Body of pancreas (tissue), 4 donors: ENCODE data around the gene RNPEPL1. TPM values are rescaled to one million over a fixed set of nuclear protein-coding genes. Genes with fewer than 3 reads are reported as not detected.

Experiments
- ATAC-seq: fragments of 150-250 bp; one replicate; pipeline ENCODE4 v1.9.1; 2016
- DNase-seq, 4 donors: peaks; one replicate each; pipeline ENCODE4 v3.0.0-alpha.2; 2019
- H3K27ac ChIP-seq, 4 donors: fragments of 200-600 bp; sonication (generic); 1 replicate in 3 of 4; 2 replicates in 1 of 4; pipeline versions ENCODE4 v1.5.1 to v1.6.1; 2016 to 2019; ENCODE audit warnings: mild to moderate bottlenecking in 1 of 4, mixed read lengths in 1 of 4, moderate library complexity in 1 of 4
- H3K27me3 ChIP-seq, 2 donors: fragments of 200-600 bp; sonication (generic); one replicate each; pipeline ENCODE4 v1.6.0; 2016; ENCODE audit warnings: mild to moderate bottlenecking in 1 of 2
- H3K36me3 ChIP-seq, 2 donors: fragments of 200-600 bp; sonication (generic); replicated peaks in 1 of 2; 2 replicates each; pipeline ENCODE4 v1.5.1; 2016; ENCODE audit warnings: low read depth in 2 of 2; ENCODE audit not compliant: insufficient read depth in 1 of 2
- H3K4me1 ChIP-seq: fragments of 200-600 bp; sonication (generic); one replicate; pipeline ENCODE4 v1.6.0; 2016
- H3K4me3 ChIP-seq, 2 donors: fragments of 200-600 bp; sonication (generic); 1 replicate in 1 of 2; 2 replicates in 1 of 2; pipeline ENCODE4 v1.5.1; 2016 to 2019
- H3K9me3 ChIP-seq, 3 donors: fragments of 200-600 bp; sonication (generic); 1 replicate in 2 of 3; 2 replicates in 1 of 3; pipeline ENCODE4 v1.5.1; 2016
- POLR2A ChIP-seq, 3 donors: fragments of 450-650 bp; IDR thresholded peaks; one replicate each; pipeline ENCODE4 v1.6.1; 2016; ENCODE audit warnings: antibody characterized with exemption in 3 of 3, mild to moderate bottlenecking in 2 of 3
- WGBS, 2 donors: methylation state at CpG; one replicate each; pipeline ENCODE4 v1.1.5; 2017; 5-methylcytosine and 5-hydroxymethylcytosine counted together
- intact Hi-C: fragments of 100-400 bp; cut with DNase I; formaldehyde crosslinking; loops from one replicate; pipeline ENCODE4 v1.15.1; 2023
- total RNA-seq, 2 donors: library from RNA; depleted of rRNA; stranded (reverse); fragments of >200 nt; gene quantifications; one replicate each; pipeline ENCODE4 v1.1.0, GENCODE V29; 2016
- TF ChIP-seq, protein P1 (sequence below), 7 experiments: fragments of 450-650 bp in 4 of 7; fragments of 200-600 bp in 3 of 7; sonication (generic) in 3 of 7; IDR thresholded peaks; one replicate each; pipeline ENCODE4 v1.5.1; 2016 to 2019; ENCODE audit warnings: antibody characterized with exemption in 7 of 7

The RNPEPL1 gene, protein sequence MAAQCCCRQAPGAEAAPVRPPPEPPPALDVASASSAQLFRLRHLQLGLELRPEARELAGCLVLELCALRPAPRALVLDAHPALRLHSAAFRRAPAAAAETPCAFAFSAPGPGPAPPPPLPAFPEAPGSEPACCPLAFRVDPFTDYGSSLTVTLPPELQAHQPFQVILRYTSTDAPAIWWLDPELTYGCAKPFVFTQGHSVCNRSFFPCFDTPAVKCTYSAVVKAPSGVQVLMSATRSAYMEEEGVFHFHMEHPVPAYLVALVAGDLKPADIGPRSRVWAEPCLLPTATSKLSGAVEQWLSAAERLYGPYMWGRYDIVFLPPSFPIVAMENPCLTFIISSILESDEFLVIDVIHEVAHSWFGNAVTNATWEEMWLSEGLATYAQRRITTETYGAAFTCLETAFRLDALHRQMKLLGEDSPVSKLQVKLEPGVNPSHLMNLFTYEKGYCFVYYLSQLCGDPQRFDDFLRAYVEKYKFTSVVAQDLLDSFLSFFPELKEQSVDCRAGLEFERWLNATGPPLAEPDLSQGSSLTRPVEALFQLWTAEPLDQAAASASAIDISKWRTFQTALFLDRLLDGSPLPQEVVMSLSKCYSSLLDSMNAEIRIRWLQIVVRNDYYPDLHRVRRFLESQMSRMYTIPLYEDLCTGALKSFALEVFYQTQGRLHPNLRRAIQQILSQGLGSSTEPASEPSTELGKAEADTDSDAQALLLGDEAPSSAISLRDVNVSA
- 100 to 1,000 TPM in 1 of 2 donors, 10 to 100 TPM in 1; 63.3 to 162 TPM for total RNA-seq

DNA sequence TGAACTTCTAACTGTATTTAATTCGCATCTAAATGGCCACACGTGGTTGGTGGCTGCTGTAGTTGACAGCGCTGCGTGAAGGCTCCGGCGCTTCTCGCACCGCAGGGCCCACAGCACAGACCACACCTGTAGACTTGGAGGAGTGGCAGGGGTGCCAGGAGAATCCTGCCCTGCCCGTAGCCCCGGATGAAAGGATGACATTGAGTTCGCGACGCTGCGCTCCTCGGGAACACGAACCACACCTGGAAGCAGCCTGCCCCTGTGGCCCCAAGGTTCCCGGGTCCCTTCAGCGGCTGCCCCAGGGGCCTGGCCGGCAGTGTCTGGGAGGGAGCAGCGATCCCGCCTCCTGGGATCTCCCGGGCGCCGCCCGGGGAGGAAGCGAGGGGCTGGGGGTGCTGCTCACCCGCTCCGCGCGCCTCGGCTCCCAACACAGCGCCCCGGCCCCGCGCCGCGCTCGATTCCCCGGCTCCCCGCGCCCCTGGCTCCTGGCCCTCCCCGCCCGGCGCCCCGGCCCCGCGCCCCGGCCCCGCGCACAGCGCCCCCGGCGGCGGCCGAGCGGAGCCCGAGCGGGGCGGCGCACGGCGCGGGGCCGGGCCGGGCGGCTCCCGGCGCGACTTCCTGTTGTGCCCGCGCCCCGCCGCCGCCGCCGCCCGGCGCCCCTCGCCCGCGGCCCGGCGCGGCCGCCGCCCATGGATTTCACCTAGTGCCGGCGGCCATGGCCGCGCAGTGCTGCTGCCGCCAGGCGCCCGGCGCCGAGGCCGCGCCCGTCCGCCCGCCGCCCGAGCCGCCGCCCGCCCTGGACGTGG is at the start of gene RNPEPL1:
Gene RNPEPL1 (plus strand): TSS at position 613 of the 806 bp plus-strand sequence. CDS start 103 bp downstream, at position 716.
- TF ChIP-seq, protein P1, sequence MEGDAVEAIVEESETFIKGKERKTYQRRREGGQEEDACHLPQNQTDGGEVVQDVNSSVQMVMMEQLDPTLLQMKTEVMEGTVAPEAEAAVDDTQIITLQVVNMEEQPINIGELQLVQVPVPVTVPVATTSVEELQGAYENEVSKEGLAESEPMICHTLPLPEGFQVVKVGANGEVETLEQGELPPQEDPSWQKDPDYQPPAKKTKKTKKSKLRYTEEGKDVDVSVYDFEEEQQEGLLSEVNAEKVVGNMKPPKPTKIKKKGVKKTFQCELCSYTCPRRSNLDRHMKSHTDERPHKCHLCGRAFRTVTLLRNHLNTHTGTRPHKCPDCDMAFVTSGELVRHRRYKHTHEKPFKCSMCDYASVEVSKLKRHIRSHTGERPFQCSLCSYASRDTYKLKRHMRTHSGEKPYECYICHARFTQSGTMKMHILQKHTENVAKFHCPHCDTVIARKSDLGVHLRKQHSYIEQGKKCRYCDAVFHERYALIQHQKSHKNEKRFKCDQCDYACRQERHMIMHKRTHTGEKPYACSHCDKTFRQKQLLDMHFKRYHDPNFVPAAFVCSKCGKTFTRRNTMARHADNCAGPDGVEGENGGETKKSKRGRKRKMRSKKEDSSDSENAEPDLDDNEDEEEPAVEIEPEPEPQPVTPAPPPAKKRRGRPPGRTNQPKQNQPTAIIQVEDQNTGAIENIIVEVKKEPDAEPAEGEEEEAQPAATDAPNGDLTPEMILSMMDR (IDR thresholded peaks at IDR 0.05) = peak in 2 of 7 experiments; percentile 13 to 39
- TF ChIP-seq POLR2A (IDR thresholded peaks at IDR 0.05) = peak in 2 of 3 donors; percentile 35 to 50
- peak; percentile 69 for ATAC-seq
- intact Hi-C loops = no loop called here

DNA sequence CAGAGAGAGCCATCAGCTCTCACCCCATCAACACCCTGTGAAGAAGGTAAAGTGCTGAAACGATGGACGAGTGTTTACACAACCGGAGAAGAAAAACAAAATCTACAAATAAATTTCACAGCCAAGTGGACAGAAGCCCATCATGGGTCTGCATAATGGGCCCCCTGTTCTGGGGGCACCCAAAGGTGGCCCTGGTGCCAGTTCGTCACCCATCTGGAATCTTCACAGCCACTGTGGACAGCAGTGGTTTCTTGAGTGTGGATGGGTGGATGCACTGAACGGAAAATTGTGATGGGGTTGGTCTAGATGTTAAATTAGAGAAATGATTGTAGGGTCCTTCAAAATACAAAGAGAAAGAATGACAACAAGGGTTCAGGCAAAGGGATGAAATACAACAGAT is 49.3 kb upstream of the RNPEPL1 start:
- H3K4me1 ChIP-seq = no peaks in the 10 kb centered on the region
- no peak overlapping the region for H3K4me3 ChIP-seq
- DNase-seq = no peak
- H3K27ac ChIP-seq = no peak overlapping the region
- WGBS, 2 donors = 86 to 90% methylated on average over 5 of the region's 5 CpGs
- no peak for TF ChIP-seq POLR2A (IDR thresholded peaks at IDR 0.05)
- TF ChIP-seq, protein P1 (IDR thresholded peaks at IDR 0.05) = no peak
- no peaks in the 10 kb centered on the region for H3K36me3 ChIP-seq
- no peak for ATAC-seq
- intact Hi-C loops = no loop called here
- H3K9me3 ChIP-seq = no peaks in the 10 kb centered on the region
- no peaks in the 10 kb centered on the region for H3K27me3 ChIP-seq

More for the DNA sequence above, at the start of gene RNPEPL1:
- peaks cover 70% of the 10 kb centered on the region for H3K4me1 ChIP-seq
- no peaks in the 10 kb centered on the region for H3K36me3 ChIP-seq
- no peaks in the 10 kb centered on the region for H3K9me3 ChIP-seq
- H3K27me3 ChIP-seq = no peaks in the 10 kb centered on the region
- H3K4me3 ChIP-seq = peak within 1 kb of the TSS; percentile 32 to 59
- peak within 1 kb of the TSS; percentile 90 to 94 (median 93) for H3K27ac ChIP-seq
- WGBS, 2 donors = 0 to 1% methylated on average over 2 to 60 of the region's 106 CpGs
- DNase-seq = peak; percentile 50 to 63 (median 52)

GRCh38 chr2:240519396-240520129 is 48.7 kb upstream of the RNPEPL1 start:
- H3K4me3 ChIP-seq = no peak overlapping the region
- intact Hi-C loops = no loop called here
- DNase-seq (no peak), ATAC-seq (no peak)
- H3K4me1 ChIP-seq = no peaks in the 10 kb centered on the region
- WGBS, 2 donors = 73 to 86% methylated on average over 25 of the region's 25 CpGs
- no peaks in the 10 kb centered on the region for H3K9me3 ChIP-seq
- H3K36me3 ChIP-seq = no peaks in the 10 kb centered on the region
- no peak overlapping the region for H3K27ac ChIP-seq
- no peaks in the 10 kb centered on the region for H3K27me3 ChIP-seq
- TF ChIP-seq POLR2A (IDR thresholded peaks at IDR 0.05) = no peak
- TF ChIP-seq, protein P1 (IDR thresholded peaks at IDR 0.05) = no peak
